Naive thymus-derived CD8-positive, alpha-beta T cell (primary cell): Measurements from ENCODE around the gene PRKCG. TPM values are rescaled to one million over a fixed set of nuclear protein-coding genes. Genes with fewer than 3 reads are reported as not detected.
"Not testable (repeated sequence)": the region's sequence is repeated elsewhere in the genome, so short reads cannot be mapped to it uniquely, and the experiment has no call there.

ENCODE experiments used
- ATAC-seq, 2 donors: fragments of 150-1000 bp; cut with Tn5 transposase in 1 of 2; sonication (Bioruptor Pico), chemical (Tn5 transposase) in 1 of 2; 1 replicate in 1 of 2; 2 replicates in 1 of 2; pipeline ENCODE4 v1.10.0; 2021; ENCODE audit warnings: mild to moderate bottlenecking in 2 of 2, moderate library complexity in 2 of 2
- POLR2A ChIA-PET: fragments of 350-600 bp; sonication (Branson Sonifier 250); formaldehyde crosslinking; loops from one replicate; lab custom pipeline; 2021; ENCODE audit warnings: antibody characterized with exemption; lab: Charles Lee
- DNase-seq, 10 donors: peaks; one replicate each; pipeline versions ENCODE4 v3.0.0 to v3.0.0-alpha.2; 2020 to 2022
- H3K27ac Mint-ChIP-seq, 10 donors: one replicate each; pipeline ENCODE4 v1.8.0; 2020 to 2022; ENCODE audit warnings: mild to moderate bottlenecking in 10 of 10, mixed read lengths in 10 of 10, moderate library complexity in 4 of 10, inconsistent platforms in 1 of 10
- H3K27me3 Mint-ChIP-seq, 5 donors: one replicate each; pipeline ENCODE4 v1.8.0; 2021 to 2022; ENCODE audit warnings: mixed read lengths in 5 of 5
- H3K36me3 Mint-ChIP-seq, 3 donors: one replicate each; pipeline ENCODE4 v1.8.0; 2020 to 2022; ENCODE audit warnings: mixed read lengths in 3 of 3, mild to moderate bottlenecking in 2 of 3, inconsistent platforms in 1 of 3
- H3K4me1 Mint-ChIP-seq, 4 donors: one replicate each; pipeline ENCODE4 v1.8.0; 2021 to 2022; ENCODE audit warnings: mixed read lengths in 4 of 4
- H3K4me3 Mint-ChIP-seq, 10 donors: one replicate each; pipeline ENCODE4 v1.8.0; 2020 to 2022; ENCODE audit warnings: mild to moderate bottlenecking in 10 of 10, mixed read lengths in 10 of 10, moderate library complexity in 6 of 10, inconsistent platforms in 1 of 10
- H3K9me3 Mint-ChIP-seq, 9 donors: one replicate each; pipeline ENCODE4 v1.8.0; 2020 to 2022; ENCODE audit warnings: mixed read lengths in 9 of 9, mild to moderate bottlenecking in 3 of 9, inconsistent platforms in 1 of 9, moderate library complexity in 1 of 9
- polyA plus RNA-seq, 3 donors: library from polyadenylated mRNA; unstranded; fragments of 300-500 nt; fragmentation: Illumina TruSeq; gene quantifications; one replicate each; pipeline ENCODE4 v1.2.3, GENCODE V29; 2021
- total RNA-seq, 8 experiments: library from RNA in 2 of 8; stranded (reverse) in 2 of 8; gene quantifications; one replicate each; pipeline ENCODE4 v1.2.3 and lab custom pipeline; 2021 to 2026

PRKCG gene
- total and polyA plus RNA-seq, 5 experiments from 2014 or later: not detected

DNA sequence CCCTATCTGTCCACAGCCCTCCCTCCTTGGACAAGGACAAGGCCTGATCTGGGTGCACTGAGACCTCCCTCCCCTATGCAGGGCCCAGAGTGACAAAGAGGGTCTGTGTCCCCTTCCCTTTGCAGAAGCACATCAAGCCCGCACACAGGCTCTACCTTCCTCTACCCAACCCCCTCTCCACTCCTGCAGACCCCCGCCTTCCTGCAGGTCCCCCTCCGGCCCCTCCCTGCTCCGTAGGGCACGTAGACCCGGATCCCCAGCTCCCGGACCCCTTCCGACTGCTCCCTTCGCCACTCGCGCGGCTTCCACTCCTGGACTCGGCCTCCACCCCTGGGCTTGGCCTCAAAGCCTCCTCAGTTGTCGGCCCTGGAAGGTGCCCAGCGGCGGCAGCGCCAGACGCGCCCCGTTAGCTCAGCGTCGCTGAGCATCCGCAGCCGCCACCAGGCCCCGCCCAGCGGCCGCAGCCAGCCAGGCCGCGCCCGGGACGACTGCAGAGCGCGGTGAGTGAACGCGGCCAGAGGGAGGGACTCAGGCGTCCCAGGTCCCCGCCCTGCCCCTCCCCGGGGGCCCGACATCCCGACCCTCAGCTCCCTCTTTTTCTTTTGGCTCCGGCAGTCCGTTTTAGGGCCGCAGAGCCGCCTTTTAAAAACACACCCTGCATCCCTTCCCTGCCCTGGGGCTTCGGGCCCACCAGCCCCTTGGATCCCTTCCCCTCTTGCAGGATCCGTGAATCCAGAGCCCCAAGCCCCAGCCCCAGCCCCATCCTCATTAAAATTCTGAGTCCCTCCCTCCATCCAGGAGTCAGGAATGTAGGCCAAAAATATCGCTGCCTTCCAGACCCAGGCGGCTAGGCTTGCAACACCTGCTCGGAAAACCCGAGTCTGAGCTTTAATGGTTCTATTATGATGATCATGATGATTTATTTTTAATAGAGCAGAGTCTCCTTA, 15.8 kb upstream of the PRKCG start:
- Mint-ChIP-seq H3K27ac (peak overlapping the region; percentile 94 to 100 (median 100)), H3K4me1 (peaks cover 16 to 43% (median 35%) of the 10 kb centered on the region in 4 donors), H3K36me3 (peaks cover 0 to 3% (median 0%) of the 10 kb centered on the region in 3 donors), H3K27me3 (peaks cover 0 to 1% (median 0%) of the 10 kb centered on the region in 5 donors), H3K4me3 (peak overlapping the region; percentile 90 to 99 (median 96)), H3K9me3 (no peaks in the 10 kb centered on the region)
- DNase-seq (peak; percentile 44 to 80 (median 64)), ATAC-seq (peak; percentile 7 to 25)
- POLR2A ChIA-PET: interaction anchor here (0.6 to 4.3 kb wide), 6 partner anchors 9 to 1787 kb away, joined by 3 to 57 read pairs (median 4); partner anchors contain the start of genes CNOT3 and PRKCG

DNA sequence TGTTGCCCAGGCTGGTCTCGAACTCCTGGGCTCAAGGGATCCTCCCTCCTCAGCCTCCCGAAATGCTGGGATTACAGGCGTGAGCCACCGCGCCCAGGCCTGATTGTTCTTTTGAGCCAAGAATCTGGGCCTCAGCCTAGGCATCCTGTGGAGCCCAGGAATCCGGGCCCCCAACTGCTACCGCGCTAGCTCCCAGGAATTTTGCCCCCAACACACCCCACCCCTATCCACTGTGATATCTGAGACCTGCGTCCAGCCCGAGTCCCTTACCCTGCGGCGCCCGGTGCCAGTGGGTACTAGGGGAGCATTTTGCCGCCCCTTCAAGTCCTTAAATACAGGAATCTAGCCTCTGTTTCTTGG, 15.2 kb upstream of the PRKCG start:
- H3K9me3 Mint-ChIP-seq: no peaks in the 10 kb centered on the region
- POLR2A ChIA-PET: interaction anchor here (1.0 to 4.3 kb wide), 8 partner anchors 8 to 1609 kb away, joined by 3 to 57 read pairs (median 6); partner anchors contain the start of genes CNOT3, MBOAT7, PRKCG and PRPF31
- peak overlapping the region; percentile 94 to 100 (median 100) for H3K27ac Mint-ChIP-seq
- DNase-seq: no peak
- peaks cover 0 to 7% (median 0%) of the 10 kb centered on the region in 3 donors for H3K36me3 Mint-ChIP-seq
- peaks cover 21 to 50% (median 40%) of the 10 kb centered on the region in 4 donors for H3K4me1 Mint-ChIP-seq
- H3K4me3 Mint-ChIP-seq: peak overlapping the region; percentile 90 to 99 (median 96)
- peaks cover 0 to 1% (median 0%) of the 10 kb centered on the region in 5 donors for H3K27me3 Mint-ChIP-seq
- ATAC-seq: no peak

DNA sequence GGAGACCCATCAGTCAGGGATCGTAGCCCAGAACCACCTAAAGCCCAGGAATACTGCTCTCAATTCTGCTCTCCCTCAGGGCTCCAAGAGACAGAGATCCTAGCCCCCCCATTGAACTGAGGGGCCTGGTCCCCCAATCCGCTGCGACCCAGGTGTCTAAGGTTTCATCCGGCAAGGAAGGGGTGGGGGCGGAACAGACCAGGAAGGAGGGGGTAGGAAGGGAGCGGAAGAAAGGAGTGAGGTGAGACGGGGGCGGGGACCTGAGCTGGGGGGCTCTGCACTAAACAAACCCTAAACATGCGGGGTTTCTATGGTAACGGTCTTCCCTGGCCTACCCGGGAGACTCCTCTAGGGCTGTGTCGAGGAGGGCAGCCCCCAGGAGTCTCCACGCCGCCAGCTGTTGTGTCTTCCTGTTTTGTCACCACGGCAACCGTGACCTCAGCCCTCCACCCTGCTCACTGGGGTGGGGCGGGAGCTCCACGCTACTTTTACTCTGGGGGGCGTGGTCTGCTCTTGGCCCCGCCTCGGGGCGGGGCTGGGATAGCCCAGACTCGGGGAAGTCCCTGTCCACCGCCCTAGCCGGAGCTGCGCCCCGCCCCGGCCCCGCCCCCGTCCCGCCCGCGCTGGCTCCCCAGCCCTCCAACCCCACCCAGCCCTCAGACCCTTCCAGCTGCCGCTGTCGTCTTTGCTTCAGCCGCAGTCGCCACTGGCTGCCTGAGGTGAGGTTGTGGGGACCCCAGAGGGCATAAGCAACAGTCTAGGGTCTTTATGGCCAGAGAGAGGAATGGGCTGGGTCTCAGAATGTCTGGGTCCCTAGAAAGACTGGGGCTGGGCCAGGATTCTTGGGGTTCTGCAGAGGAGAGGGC, 14.5 kb upstream of the PRKCG start, which contains the start of gene MYADM:
Gene MYADM (plus strand): TSS at position 659 of the 866 bp plus-strand sequence. CDS start 5,647 bp downstream, outside the sequence.
- no peaks in the 10 kb centered on the region for H3K9me3 Mint-ChIP-seq
- DNase-seq (peak; percentile 98 to 100 (median 100)), ATAC-seq (peak; percentile 45 to 72)
- peaks cover 0 to 7% (median 0%) of the 10 kb centered on the region in 3 donors for H3K36me3 Mint-ChIP-seq
- H3K27me3 Mint-ChIP-seq: peaks cover 0 to 1% (median 0%) of the 10 kb centered on the region in 5 donors
- peak within 1 kb of the TSS; percentile 94 to 100 (median 100) for H3K27ac Mint-ChIP-seq
- H3K4me1 Mint-ChIP-seq: peaks cover 21 to 56% (median 43%) of the 10 kb centered on the region in 4 donors
- POLR2A ChIA-PET: interaction anchor here (0.6 to 4.3 kb wide), 8 partner anchors 10 to 1609 kb away, joined by 3 to 57 read pairs (median 4); partner anchors contain the start of genes CNOT3, MBOAT7, PRKCG and PRPF31
- peak within 1 kb of the TSS; percentile 90 to 99 (median 96) for H3K4me3 Mint-ChIP-seq

DNA sequence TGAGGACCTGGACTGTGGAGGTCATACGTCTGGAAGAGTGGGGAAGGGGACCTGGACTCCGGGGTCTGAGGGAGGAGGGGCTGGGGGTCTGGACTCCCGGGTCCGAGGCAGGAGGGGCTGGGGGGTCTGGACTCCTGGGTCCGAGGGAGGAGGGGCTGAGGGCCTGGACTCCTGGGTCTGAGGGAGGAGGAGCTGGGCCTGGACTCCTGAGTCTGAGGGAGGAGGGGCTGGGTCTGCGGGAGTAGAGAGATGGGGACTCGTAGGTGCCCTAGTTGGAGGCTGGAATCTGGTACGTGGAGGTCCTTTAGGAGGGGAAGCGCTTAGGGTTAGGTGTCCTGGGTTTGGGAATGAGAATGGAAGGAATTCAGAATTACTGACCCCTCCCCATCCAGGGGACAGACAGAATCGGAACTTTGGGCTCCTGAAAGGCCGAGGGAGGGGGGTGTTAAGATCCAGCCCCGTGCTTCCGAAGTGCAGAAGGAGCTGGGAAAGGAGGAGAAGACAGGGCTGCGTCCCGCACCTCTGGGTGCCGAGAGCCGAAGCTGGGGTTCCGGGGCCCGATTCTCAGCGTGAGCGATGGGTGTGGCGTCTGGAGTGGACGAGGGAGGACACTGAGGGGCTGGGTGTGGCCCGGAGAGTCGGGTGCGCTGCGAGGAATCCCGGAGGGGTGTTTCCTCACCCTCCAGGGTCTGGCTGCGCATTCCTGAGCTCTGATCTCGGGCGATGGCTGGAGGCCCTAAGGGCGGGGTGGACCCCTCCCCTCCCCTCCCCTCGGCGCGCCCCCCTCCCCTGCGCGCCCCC, 13.7 kb upstream of the PRKCG start:
- Mint-ChIP-seq H3K4me3 (peak overlapping the region; percentile 90 to 99 (median 96)), H3K27me3 (peaks cover 0 to under 1% (median 0%) of the 10 kb centered on the region in 5 donors), H3K9me3 (peaks cover 0 to 3% (median 0%) of the 10 kb centered on the region in 9 donors), H3K27ac (peak overlapping the region; percentile 91 to 100 (median 100)), H3K36me3 (peaks cover 0 to 15% (median 2%) of the 10 kb centered on the region in 3 donors), H3K4me1 (peaks cover 21 to 64% (median 51%) of the 10 kb centered on the region in 4 donors)
- peak in 1 of 2 donors; percentile 2 for ATAC-seq
- POLR2A ChIA-PET: interaction anchor here (0.6 to 4.3 kb wide), 10 partner anchors 9 to 1608 kb away, joined by 3 to 57 read pairs (median 3); partner anchors contain the start of genes CNOT3, LENG1, MBOAT7 and PRKCG
- DNase-seq: peak in 9 of 10 donors; percentile 37 to 79 (median 60)

DNA sequence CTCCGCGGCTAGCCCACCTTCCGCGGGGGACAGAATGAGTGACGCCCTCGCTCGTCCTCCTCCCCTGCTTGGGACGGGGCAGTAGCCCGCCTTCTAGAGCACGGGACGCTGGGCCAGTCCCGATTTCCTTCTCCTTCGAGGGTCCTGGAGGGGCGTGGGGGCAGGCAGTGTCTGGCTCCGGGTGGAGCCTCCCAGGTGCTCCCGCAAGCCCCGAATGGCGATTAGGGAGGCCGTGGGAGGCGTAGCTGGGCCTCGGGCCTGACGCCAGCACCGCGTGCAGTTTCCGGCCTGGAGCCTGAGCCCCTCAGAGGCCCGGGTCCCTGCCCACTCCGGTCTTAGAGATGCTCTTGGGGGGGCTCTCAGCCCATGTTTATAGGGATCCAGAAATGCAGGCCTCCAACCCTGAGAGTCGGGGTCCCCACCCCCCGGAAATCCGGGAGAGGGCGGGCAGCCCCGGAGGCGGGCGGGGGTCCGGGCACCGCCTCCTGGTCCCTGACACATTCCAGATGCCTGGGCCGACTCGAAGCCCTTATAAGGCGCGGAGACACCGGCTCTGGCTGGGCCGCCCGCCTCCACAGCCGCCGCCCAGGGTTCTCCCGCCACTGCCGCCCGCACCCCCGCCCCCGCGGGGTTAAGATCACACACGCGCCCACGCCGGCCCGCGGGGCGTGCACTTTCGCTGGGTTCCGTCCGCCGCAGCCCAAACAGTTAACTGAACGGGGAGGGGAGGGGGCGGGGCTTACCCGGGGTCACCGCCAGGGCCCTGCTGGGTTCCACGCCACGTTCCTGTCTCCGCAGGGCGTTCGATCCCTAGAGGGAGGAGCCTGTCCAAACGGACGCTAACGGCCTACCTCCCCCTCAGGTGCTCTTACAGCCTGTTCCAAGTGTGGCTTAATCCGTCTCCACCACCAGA, 12.8 kb upstream of the PRKCG start:
- Mint-ChIP-seq H3K27ac (peak overlapping the region; percentile 81 to 100 (median 97)), H3K27me3 (no peaks in the 10 kb centered on the region), H3K9me3 (peaks cover 0 to 5% (median 0%) of the 10 kb centered on the region in 9 donors), H3K4me1 (peaks cover 29 to 73% (median 59%) of the 10 kb centered on the region in 4 donors), H3K4me3 (peak overlapping the region; percentile 80 to 99 (median 96)), H3K36me3 (peaks cover 7 to 24% (median 8%) of the 10 kb centered on the region in 3 donors)
- ATAC-seq (peak; percentile 43 to 54), DNase-seq (peak; percentile 72 to 93 (median 88))
- POLR2A ChIA-PET: interaction anchor here (0.7 to 4.3 kb wide), 4 partner anchors 8 to 290 kb away, joined by 3 to 57 read pairs (median 3); partner anchors contain the start of genes CNOT3 and LENG1

DNA sequence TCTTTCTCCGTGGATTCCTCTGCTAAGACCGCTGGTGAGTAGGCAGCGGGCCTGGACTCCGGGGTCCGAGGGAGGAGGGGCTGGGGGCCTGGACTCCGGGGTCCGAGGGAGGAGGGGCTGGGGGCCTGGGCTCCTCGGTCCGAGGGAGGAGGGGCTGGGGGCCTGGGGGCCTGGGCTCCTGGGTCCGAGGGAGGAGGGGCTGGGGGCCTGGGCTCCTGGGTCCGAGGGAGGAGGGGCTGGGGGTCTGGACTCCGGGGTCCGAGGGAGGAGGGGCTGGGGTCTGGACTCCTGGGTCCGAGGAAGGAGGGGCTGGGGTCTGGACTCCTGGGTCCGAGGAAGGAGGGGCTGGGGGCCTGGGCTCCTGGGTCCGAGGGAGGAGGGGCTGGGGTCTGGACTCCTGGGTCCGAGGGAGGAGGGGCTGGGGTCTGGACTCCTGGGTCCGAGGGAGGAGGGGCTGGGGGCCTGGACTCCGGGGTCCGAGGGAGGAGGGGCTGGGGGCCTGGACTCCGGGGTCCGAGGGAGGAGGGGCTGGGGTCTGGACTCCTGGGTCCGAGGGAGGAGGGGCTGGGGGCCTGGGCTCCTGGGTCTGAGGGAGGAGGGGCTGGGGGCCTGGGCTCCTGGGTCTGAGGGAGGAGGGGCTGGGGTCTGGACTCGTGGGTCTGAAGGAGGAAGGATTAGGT, 12.1 kb upstream of the PRKCG start:
- peaks cover 37 to 81% (median 65%) of the 10 kb centered on the region in 4 donors for H3K4me1 Mint-ChIP-seq
- not testable (repeated sequence) for DNase-seq, H3K27me3 Mint-ChIP-seq, ATAC-seq
- peak overlapping the region; percentile 80 to 99 (median 96) for H3K4me3 Mint-ChIP-seq
- peaks cover 0 to 13% (median 3%) of the 10 kb centered on the region in 9 donors for H3K9me3 Mint-ChIP-seq
- peak overlapping the region; percentile 83 to 100 (median 97) for H3K27ac Mint-ChIP-seq
- H3K36me3 Mint-ChIP-seq: peaks cover 13 to 32% (median 15%) of the 10 kb centered on the region in 3 donors
- POLR2A ChIA-PET: interaction anchor here (1.8 kb wide), 1 partner anchor 12 kb away, joined by 6 read pairs; the partner anchor contains the start of gene PRKCG

DNA sequence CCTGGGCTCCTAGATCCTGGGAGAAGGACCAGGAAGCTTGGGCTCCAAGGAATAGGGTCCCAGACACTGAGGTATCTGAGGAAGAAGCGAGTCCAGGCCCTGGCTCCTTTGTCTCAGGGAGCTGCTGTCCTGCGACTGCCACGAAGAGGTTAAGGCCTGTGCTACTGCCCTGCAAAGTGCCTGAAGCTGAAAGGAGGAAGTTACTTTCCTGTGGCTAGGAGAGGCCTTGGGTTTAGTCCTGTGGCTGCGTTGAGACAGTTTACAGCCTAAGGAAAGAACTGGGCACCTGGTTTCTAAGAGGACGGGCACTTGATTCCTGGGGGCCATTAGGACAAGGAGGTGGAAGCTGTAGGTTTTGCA, 11.5 kb upstream of the PRKCG start:
- H3K36me3 Mint-ChIP-seq: peaks cover 13 to 33% (median 15%) of the 10 kb centered on the region in 3 donors
- peak overlapping the region; percentile 81 to 97 (median 93) for H3K27ac Mint-ChIP-seq

DNA sequence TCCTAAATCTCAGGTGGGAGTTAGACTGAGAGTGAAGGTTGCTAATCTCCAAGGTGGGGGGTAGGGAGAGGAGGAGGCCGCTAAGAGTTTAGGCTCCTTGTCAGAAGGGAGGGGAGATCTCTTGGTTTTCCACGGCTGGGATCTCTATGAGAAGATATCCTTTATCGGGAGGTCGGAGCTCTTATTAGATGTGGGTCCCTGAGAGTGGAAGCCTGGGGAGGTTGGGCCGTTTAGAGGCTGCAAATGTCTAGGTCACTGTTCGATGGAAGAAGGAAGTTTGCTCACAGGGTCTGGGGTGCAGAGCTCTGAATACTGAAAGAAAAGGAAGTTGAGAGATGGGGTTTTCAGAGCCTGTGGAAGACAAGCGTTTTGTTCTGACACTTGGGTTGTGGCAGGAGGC, 10.5 kb upstream of the PRKCG start:
- no peaks in the 10 kb centered on the region for H3K27me3 Mint-ChIP-seq
- peak overlapping the region; percentile 51 to 85 (median 77) for H3K4me3 Mint-ChIP-seq
- no peak for ATAC-seq
- H3K27ac Mint-ChIP-seq: peak overlapping the region; percentile 81 to 97 (median 94)
- POLR2A ChIA-PET: interaction anchor here (1.8 kb wide), 1 partner anchor 11 kb away, joined by 6 read pairs; the partner anchor contains the start of gene PRKCG
- peaks cover 13 to 36% (median 17%) of the 10 kb centered on the region in 3 donors for H3K36me3 Mint-ChIP-seq
- H3K4me1 Mint-ChIP-seq: peaks cover 41 to 86% (median 70%) of the 10 kb centered on the region in 4 donors
- peak in 2 of 10 donors; percentile 21 to 26 for DNase-seq
- peaks cover 0 to 14% (median 3%) of the 10 kb centered on the region in 9 donors for H3K9me3 Mint-ChIP-seq

More for the DNA sequence above, 11.5 kb upstream of the PRKCG start:
- Mint-ChIP-seq H3K4me3 (peak overlapping the region; percentile 51 to 85 (median 77)), H3K9me3 (peaks cover 0 to 14% (median 3%) of the 10 kb centered on the region in 9 donors), H3K4me1 (peaks cover 37 to 86% (median 68%) of the 10 kb centered on the region in 4 donors), H3K27me3 (no peaks in the 10 kb centered on the region)
- ATAC-seq (no peak), DNase-seq (peak in 3 of 10 donors; percentile 20 to 28 (median 21))
- POLR2A ChIA-PET: interaction anchor here (1.8 kb wide), 1 partner anchor 12 kb away, joined by 6 read pairs; the partner anchor contains the start of gene PRKCG

DNA sequence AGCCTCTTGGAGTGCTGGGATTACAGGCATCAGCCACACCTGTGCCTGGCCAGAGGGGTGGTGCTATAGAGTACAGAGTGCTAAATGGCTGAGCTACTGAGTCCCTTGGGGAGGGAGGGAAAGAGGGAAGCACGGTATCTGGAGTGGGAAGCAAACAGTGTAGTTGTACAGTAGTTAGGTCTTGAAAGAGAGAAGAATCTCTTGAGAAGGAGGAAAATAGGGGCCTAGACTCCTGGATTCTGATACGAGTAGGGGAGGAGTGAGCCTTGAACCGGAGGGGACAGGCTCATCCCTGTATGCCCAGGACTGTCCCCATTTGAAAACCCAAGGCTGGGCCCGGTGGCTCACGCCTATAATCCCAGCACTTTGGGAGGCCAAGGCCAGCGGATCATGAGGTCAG, 9.2 kb upstream of the PRKCG start:
- Mint-ChIP-seq H3K4me1 (peaks cover 47 to 88% (median 72%) of the 10 kb centered on the region in 4 donors), H3K4me3 (peak overlapping the region in 7 of 10 donors; percentile 22 to 71 (median 44)), H3K27ac (peak overlapping the region; percentile 84 to 99 (median 96)), H3K27me3 (no peaks in the 10 kb centered on the region), H3K36me3 (peaks cover 13 to 36% (median 17%) of the 10 kb centered on the region in 3 donors), H3K9me3 (peaks cover 0 to 14% (median 3%) of the 10 kb centered on the region in 9 donors)
- POLR2A ChIA-PET: interaction anchor here (0.5 to 1.2 kb wide), 3 partner anchors 13 to 338 kb away, joined by 3 to 5 read pairs (median 3); no protein-coding TSS in a partner anchor
- DNase-seq (no peak), ATAC-seq (no peak)
